HUDEP-2 (cell line): ENCODE results near the gene PCNP.
A peak's percentile ranks its signal among the peaks of the same experiment; 100 is the strongest.
"Not testable (repeated sequence)": the region's sequence is repeated elsewhere in the genome, so short reads cannot be mapped to it uniquely, and the experiment has no call there.

Source experiments
- DNase-seq, 76 experiments: peaks; one replicate each; lab custom pipeline; 2025; ENCODE audit not compliant: unreplicated experiment in 76 of 76; lab: John Stamatoyannopoulos, UW

PCNP gene

DNA sequence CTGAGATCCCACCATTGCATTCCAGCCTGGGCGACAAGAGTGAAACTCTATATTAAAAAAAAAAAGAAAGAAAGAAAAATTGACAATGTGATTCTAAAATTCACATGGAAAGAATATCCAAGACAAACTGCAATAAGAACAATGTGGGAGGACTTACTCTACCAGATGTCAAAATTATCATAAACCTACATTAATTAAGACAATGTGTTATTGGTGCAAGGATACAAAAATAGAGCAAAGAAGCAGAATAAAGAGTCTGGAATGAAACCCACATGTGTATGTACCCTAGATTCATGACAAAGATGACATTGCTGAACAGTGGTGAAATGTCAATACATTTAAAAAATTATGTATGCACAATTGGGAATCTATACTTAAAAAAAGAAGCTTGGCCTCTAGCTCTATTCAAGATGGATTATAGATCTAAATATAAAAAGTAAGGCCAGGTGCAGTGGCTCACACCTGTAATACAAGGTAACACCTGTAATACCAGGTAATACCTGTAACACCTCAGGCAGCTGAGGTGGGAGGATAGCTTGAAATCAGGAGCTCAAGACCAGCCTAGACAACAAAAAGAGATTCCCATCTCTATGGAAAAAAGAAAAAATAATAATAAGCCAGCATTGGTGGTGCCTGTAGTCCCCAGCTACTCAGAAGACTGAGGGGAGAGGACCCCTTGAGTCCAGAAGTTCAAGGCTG lies 57.3 kb downstream of the PCNP start:
- no peak for DNase-seq

DNA sequence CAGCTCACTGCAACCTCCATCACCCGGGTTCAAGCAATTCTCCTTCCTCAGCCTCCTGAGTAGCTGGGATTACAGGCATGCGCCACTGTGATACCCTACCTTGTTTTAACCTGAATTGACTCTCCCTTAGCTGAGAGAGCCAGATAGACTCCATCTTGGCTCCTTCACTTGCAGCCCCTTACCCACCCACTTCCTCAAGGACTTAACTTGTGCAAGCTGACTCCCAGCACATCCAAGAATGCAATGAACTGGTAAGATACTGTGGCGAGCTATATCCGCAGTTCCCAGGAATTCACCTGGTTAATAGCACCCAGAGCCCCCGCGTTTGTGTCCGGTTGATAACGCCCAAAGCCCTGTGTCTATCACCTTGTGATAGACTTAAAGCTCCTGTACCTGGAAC lies 58.0 kb downstream of the PCNP start:
- DNase-seq, result not testable (repeated sequence)

DNA sequence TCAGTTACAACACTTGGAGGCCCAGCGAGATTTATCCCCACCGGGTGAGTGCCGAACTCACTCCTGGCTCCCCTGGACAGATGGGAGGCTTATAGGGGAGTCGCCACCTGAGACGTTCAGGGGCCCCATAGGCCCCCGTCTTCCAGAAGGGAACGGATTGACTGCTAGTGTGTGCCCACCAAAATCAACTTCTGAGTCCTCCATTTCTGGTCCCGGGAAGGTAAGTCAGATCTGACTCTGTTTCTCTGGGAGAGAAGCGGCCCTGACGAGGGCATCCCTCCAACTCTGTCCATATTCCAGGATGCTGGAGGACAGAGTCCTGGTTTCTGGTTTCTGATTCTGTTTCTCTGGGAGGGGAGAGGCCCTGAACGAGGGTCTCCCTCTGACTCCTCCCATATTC lies 58.6 kb downstream of the PCNP start:
- DNase-seq, result no peak

DNA sequence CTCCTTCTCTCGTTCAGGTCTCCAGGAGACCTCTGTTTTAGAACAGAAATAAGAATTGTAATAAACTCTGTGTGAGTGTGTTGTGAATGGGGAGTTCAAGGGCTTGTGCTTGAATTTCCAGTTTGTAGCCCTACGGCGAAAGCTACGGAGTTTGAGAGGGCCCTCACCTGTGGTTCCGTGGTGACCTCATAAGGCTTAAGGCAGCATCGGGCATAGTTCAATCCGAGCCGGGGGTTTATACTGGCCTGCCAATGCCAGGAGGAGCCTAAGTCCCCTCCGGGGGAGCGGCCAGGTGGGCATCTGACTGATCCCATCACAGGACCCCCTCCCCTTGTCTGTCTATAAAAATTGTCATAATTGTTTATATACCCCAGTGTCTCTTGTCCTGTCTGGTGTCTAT lies 59.2 kb downstream of the PCNP start:
- no peak for DNase-seq

DNA sequence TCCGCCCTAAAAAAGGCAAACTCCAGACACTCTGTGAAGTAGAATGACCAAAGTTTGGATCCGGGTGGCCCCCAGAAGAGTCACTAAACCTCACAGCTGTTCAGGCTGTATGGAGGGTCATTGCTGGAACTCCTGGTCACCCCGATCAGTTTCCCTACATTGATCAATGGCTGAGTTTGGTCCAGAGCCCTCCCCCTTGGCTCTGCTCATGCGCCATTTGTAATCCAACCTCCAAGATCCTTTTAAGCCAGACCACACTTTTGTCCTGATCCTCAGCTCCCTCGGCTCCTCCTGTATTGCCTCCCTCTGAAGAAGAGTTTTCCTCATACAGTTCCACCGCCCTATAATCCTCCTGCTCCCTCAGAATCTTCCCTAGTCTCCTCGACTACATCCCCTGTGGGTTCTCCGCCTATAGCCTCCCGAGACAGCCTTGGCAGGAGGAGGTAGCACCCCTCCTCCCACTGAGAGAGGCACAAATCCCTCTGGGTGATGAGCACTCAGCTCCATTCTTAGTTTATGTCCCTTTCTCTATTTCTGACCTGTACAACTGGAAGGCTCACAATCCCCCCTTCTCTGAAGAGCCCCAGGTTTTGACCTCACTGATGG lies 60.7 kb downstream of the PCNP start:
- DNase-seq, result no peak

DNA sequence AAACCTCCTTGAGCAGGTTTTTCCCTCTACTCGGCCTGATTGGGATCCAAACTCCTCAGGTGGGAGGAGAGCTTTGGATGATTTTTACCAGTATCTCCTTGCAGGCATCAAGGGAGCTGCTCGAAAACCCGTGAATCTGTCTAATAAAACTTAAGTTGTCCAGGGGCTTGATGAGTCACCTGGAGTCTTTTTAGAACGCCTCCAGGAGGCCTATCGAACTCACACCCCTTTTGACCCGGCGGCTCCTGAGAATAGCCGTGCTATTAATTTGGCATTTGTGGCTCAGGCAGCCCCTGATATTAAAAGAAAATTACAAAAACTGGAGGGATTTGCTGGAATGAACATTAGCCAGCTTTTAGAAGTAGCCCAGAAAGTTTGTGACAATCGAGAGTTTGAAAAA lies 61.4 kb downstream of the PCNP start:
- no peak for DNase-seq

DNA sequence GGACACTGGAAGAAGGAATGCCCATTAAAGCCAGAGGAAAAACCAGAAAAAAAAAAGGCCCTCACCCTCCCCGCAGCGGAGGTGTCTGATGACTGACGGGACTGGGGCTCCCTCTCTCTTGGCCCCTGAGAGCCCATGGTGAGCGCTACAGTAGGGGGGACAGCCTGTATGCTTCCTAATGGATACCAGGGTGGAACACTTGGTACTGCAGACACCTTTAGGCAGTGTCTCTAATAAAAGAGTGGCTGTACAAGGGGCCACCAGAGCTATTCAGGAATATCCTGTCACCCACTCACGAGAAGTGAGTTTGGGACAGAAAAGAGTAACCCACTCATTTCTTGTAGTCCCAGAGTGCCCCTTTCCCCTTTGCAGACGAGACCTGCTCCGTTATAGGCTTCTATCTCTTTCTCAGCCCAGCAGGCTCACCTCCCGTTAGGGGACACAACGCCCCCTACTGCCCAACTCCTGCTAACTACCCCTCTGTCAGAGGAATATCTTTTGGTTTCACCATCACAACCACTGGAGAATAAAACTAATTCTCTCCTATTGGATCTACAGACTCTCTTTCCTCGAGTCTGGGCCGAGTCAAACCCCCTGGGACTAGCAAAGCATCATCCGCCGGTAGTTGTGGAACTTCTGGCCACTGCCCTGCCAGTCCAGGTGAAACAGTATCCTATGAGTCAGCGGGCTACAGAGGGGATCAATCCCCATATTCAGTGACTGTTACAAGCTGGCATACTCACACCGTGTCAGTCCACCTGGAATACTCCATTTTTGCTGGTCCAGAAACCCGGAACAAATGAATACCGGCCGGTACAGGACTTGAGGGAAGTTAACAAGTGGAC lies 62.2 kb downstream of the PCNP start:
- DNase-seq, result peak in 70 of 76 experiments; percentile 5 to 80 (median 54)

DNA sequence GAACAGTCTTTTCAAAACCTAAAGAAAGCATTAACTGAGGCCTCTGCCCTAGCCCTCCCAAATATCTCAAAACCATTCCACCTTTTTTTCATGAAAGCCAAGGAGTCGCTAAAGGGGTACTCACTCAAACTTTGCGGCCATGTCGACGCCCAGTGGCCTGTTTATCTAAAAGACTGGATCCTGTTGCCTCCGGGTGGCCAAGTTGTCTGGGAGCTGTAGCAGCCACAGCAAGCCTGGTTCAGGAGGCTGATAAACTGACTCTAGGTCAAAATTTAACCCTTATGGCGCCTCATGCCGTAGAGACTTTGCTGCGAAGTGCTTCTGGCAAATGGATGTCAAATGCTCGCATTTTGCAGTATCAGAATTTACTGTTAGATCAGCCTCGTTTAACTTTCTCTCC lies 63.5 kb downstream of the PCNP start:
- no peak for DNase-seq

DNA sequence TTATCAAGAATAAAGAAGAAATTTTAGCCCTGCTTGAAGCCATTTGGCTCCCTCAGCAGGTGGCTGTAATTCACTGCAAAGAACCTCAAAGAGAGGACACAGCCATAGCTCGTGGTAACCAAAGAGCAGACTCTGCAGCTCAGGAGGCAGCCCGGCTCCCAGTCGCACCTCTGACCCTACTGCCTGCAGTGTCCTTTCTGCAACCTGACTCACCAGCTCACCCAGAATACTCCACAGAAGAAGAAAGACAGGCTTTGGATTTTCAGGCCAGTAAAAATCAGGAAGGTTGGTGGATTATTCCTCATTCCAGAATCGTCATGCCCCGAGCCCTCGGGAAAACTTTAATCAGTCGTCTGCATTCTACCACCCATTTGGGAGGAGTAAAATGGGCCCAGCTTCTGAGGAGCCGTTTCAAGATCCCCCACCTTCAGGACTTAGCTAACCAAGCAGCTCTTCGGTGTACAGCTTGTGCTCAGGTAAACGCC lies 64.3 kb downstream of the PCNP start:
- peak in 4 of 76 experiments; percentile 2 to 8 (median 5) for DNase-seq

DNA sequence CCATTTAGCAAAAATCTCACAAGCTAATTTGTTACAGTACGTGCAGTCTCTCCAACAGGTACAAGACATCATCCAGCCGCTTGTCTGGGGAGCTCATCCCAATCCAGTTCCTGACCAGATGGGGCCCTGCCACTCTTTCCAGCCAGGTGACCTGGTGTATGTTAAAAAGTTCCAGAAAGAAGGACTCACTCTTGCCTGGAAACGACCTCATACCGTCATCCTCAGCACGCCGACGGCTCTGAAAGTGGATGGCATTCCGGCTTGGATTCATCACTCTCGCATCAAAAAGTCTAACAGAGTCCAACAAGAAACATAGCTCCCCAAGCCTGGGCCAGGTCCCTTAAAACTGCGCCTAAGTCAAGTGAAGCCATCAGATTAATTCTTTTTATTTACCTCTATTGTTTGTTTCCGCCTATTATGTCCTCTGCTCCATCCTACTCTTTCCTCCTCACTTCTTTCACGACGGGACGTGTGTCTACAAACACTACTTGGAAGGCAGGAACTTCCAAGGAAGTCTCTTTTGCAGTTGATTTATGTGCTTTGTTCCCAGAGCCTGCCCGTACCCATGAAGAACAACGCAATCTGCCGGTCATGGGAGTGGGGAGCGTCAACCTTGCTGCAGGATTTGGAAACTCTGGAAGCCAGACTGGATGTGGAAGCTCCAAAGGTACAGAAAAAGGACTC lies 65.4 kb downstream of the PCNP start:
- no peak for DNase-seq

DNA sequence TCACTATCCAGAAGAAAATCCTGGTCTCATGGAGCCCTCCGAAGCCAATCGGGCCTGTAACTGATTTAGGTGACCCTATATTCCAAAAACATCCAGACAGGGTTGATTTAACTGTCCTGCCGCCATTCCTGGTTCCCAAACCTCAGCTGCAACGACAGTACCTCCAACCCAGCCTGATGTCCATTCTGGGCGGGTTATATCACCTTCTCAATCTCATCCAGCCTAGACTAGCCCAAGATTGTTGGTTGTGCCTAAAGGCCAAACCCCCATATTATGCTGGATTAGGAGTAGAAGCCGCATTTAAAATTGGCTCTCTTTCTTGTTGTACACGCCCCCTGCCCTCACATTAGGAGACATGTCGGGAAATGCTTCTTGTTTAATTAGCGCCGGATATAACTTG lies 66.3 kb downstream of the PCNP start:
- DNase-seq, result no peak

DNA sequence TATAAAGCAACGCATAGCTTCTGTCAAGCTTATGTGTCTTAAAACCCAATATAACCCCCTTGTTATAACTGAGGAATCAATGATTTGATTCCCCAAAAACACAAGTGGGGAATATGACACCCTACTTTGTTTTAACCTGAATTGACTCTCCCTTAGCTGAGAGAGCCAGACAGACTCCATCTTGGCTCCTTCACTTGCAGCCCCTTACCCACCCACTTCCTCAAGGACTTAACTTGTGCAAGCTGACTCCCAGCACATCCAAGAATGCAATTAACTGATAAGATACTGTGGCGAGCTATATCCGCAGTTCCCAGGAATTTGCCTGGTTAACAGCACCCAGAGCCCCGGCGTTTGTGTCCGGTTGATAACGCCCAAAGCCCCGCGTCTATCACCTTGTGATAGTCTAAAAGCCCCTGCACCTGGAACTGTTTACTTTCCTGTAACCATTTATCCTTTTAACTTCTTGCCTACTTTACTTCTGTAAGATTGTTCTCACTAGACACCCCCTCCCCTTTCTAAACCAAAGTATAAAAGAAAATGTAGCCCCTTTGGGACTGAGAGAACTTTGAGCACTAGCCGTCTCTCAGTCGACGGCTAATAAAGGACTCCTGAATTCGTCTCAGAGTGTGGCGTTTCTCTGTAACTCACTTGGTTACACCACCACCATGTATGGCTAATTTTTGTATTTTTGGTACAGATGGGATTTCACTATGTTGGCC lies 67.6 kb downstream of the PCNP start:
- not testable (repeated sequence) for DNase-seq

DNA sequence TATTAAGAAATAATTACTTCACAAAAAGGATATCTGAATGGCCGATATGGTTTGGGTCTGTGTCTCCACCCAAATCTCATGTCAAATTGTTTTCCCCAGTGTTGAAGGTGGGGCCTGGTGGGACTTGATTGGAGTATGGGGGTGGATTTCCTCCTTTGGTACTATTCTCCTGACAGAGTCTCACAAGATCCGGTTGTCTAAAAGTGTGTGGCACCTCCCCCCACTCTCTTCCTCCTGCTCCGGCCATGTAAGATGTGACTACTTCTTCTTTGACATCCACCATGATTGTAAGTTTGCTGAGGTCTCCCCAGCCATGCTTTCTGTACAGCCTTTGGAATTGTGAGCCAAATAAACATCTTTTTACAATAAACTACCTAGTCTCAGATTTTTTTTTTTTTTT lies 68.5 kb downstream of the PCNP start:
- no peak for DNase-seq

DNA sequence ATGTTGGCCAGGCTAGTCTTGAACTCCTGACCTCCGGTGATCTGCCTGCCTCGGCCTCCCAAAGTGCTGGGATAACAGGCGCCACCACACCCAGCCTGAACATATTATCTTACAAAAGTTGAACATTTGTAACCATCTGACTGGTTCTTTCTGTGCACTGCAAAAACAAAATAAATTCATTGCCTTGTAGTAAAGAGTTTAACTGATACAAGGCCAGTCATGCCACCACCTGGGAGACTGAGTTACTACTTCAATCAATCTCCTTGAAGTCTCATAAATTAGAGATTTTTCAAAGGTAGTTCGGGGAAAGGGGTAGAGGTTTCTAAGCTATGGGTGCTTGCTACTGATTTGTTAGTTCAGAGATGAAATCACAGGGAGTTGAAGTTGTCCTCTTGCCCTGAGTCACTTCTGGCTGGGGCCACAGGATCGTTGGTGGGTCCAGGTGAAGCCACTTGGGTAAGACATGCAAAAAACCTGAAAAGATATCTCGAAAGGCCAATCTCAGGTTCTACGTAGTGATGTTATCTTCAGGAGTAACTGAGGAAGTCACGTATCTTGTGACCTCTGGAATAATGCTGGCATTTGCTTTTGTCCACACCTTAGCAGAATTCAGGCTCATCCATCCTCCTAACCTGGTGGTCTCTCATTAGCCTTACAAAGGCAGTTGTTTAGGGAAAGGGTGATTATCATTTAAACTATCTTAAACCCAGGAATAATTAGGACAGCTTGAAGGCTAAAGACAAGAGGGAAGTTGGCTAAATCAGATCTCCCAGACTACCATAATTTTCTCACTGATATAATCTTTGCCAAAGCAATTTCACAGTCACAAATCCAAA lies 69.2 kb downstream of the PCNP start:
- DNase-seq, result no peak
